Body of pancreas (tissue), 4 donors: ENCODE results near the gene SH3TC1. TPM values are rescaled to one million over a fixed set of nuclear protein-coding genes. Genes with fewer than 3 reads are reported as not detected.

Source experiments
- ATAC-seq: fragments of 150-250 bp; one replicate; pipeline ENCODE4 v1.9.1; 2016
- DNase-seq, 4 donors: peaks; one replicate each; pipeline ENCODE4 v3.0.0-alpha.2; 2019
- H3K27ac ChIP-seq, 4 donors: fragments of 200-600 bp; sonication (generic); 1 replicate in 3 of 4; 2 replicates in 1 of 4; pipeline versions ENCODE4 v1.5.1 to v1.6.1; 2016 to 2019; ENCODE audit warnings: mild to moderate bottlenecking in 1 of 4, mixed read lengths in 1 of 4, moderate library complexity in 1 of 4
- H3K27me3 ChIP-seq, 2 donors: fragments of 200-600 bp; sonication (generic); one replicate each; pipeline ENCODE4 v1.6.0; 2016; ENCODE audit warnings: mild to moderate bottlenecking in 1 of 2
- H3K36me3 ChIP-seq, 2 donors: fragments of 200-600 bp; sonication (generic); replicated peaks in 1 of 2; 2 replicates each; pipeline ENCODE4 v1.5.1; 2016; ENCODE audit warnings: low read depth in 2 of 2; ENCODE audit not compliant: insufficient read depth in 1 of 2
- H3K4me1 ChIP-seq: fragments of 200-600 bp; sonication (generic); one replicate; pipeline ENCODE4 v1.6.0; 2016
- H3K4me3 ChIP-seq, 2 donors: fragments of 200-600 bp; sonication (generic); 1 replicate in 1 of 2; 2 replicates in 1 of 2; pipeline ENCODE4 v1.5.1; 2016 to 2019
- H3K9me3 ChIP-seq, 3 donors: fragments of 200-600 bp; sonication (generic); 1 replicate in 2 of 3; 2 replicates in 1 of 3; pipeline ENCODE4 v1.5.1; 2016
- POLR2A ChIP-seq, 3 donors: fragments of 450-650 bp; IDR thresholded peaks; one replicate each; pipeline ENCODE4 v1.6.1; 2016; ENCODE audit warnings: antibody characterized with exemption in 3 of 3, mild to moderate bottlenecking in 2 of 3
- WGBS, 2 donors: methylation state at CpG; one replicate each; pipeline ENCODE4 v1.1.5; 2017; 5-methylcytosine and 5-hydroxymethylcytosine counted together
- intact Hi-C: fragments of 100-400 bp; cut with DNase I; formaldehyde crosslinking; loops from one replicate; pipeline ENCODE4 v1.15.1; 2023
- total RNA-seq, 2 donors: library from RNA; depleted of rRNA; stranded (reverse); fragments of >200 nt; gene quantifications; one replicate each; pipeline ENCODE4 v1.1.0, GENCODE V29; 2016
- TF ChIP-seq, protein P1 (sequence below), 7 experiments: fragments of 450-650 bp in 4 of 7; fragments of 200-600 bp in 3 of 7; sonication (generic) in 3 of 7; IDR thresholded peaks; one replicate each; pipeline ENCODE4 v1.5.1; 2016 to 2019; ENCODE audit warnings: antibody characterized with exemption in 7 of 7

SH3TC1 gene
- total RNA-seq, 2 donors from 2014 or later: 31.1 to 103 TPM

DNA sequence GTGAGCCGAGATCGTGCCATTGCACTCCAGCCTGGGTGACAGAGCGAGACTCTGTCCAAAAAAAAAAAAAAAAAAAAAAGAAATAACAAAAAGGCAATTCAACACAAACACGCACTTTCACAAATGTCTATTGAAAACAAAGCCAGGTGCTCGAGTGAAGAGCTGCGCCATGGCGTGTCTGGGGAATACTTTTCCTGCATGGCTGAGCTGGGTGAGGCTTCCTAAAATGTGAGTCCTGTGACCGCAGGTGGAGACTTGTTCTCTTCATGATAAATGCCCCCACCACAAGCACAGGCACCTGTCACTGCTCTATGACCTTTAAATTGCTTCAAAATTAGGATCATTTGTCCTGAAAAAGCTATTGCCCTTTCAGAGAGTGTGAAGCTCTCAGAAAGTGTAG is 36.5 kb upstream of the SH3TC1 start:
- H3K4me1 ChIP-seq: peaks cover 35% of the 10 kb centered on the region
- TF ChIP-seq, protein P1, sequence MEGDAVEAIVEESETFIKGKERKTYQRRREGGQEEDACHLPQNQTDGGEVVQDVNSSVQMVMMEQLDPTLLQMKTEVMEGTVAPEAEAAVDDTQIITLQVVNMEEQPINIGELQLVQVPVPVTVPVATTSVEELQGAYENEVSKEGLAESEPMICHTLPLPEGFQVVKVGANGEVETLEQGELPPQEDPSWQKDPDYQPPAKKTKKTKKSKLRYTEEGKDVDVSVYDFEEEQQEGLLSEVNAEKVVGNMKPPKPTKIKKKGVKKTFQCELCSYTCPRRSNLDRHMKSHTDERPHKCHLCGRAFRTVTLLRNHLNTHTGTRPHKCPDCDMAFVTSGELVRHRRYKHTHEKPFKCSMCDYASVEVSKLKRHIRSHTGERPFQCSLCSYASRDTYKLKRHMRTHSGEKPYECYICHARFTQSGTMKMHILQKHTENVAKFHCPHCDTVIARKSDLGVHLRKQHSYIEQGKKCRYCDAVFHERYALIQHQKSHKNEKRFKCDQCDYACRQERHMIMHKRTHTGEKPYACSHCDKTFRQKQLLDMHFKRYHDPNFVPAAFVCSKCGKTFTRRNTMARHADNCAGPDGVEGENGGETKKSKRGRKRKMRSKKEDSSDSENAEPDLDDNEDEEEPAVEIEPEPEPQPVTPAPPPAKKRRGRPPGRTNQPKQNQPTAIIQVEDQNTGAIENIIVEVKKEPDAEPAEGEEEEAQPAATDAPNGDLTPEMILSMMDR (IDR thresholded peaks at IDR 0.05): no peak
- no peak for TF ChIP-seq POLR2A (IDR thresholded peaks at IDR 0.05)
- intact Hi-C loops: no loop called here
- H3K4me3 ChIP-seq: no peak overlapping the region
- ATAC-seq (no peak), DNase-seq (no peak)
- H3K9me3 ChIP-seq: no peaks in the 10 kb centered on the region
- H3K27ac ChIP-seq: no peak overlapping the region
- H3K36me3 ChIP-seq: no peaks in the 10 kb centered on the region
- 90 to 93% methylated on average over 7 to 8 of the region's 8 CpGs for WGBS, 2 donors
- no peaks in the 10 kb centered on the region for H3K27me3 ChIP-seq

DNA sequence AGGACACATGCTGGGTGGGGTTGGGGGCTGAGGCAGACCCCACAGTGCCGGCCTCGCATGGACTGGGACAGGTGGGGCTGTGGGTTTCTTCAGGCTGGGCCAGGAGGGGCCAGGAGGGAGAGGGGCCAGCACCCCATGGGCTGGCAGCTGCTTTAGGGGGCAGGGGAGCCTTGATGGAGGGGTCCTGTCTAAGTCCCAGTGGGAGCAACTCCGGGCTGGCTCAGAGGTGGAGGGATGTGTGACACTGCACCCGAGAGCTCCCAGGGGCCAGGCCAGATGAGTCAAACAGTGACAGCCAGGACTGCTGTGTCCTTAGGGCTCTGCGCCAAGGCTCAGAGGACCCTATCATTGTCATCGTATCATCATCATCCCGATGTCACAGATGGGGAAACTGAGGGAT is 36.1 kb upstream of the SH3TC1 start:
- Histone ChIP-seq H3K9me3 (no peaks in the 10 kb centered on the region), H3K27ac (no peak overlapping the region), H3K27me3 (no peaks in the 10 kb centered on the region), H3K36me3 (no peaks in the 10 kb centered on the region), H3K4me1 (peaks cover 31% of the 10 kb centered on the region), H3K4me3 (no peak overlapping the region)
- intact Hi-C loops: no loop called here
- 79% methylated on average over 4 to 7 of the region's 7 CpGs for WGBS, 2 donors
- no peak for TF ChIP-seq POLR2A (IDR thresholded peaks at IDR 0.05)
- TF ChIP-seq, protein P1 (IDR thresholded peaks at IDR 0.05): no peak
- ATAC-seq: no peak
- no peak for DNase-seq

GRCh38 chr4:8163436-8164193 is 35.5 kb upstream of the SH3TC1 start:
- no peaks in the 10 kb centered on the region for H3K36me3 ChIP-seq
- no peaks in the 10 kb centered on the region for H3K9me3 ChIP-seq
- no peak for TF ChIP-seq POLR2A (IDR thresholded peaks at IDR 0.05)
- TF ChIP-seq, protein P1 (IDR thresholded peaks at IDR 0.05): no peak
- H3K4me1 ChIP-seq: peaks cover 29% of the 10 kb centered on the region
- no peak overlapping the region for H3K4me3 ChIP-seq
- DNase-seq (peak in 1 of 4 donors; percentile 30), ATAC-seq (peak; percentile 3)
- peak overlapping the region; percentile 31 to 73 (median 62) for H3K27ac ChIP-seq
- intact Hi-C loops: no loop called here
- WGBS, 2 donors: 34 to 68% methylated on average over 7 to 19 of the region's 19 CpGs
- no peaks in the 10 kb centered on the region for H3K27me3 ChIP-seq

GRCh38 chr4:8164194-8164565 is 34.9 kb upstream of the SH3TC1 start:
- Histone ChIP-seq H3K36me3 (no peaks in the 10 kb centered on the region), H3K27ac (peak overlapping the region; percentile 31 to 73 (median 62)), H3K4me3 (no peak overlapping the region), H3K4me1 (peaks cover 29% of the 10 kb centered on the region), H3K27me3 (no peaks in the 10 kb centered on the region), H3K9me3 (no peaks in the 10 kb centered on the region)
- TF ChIP-seq, protein P1 (IDR thresholded peaks at IDR 0.05): peak in 1 of 7 experiments; percentile 18
- no peak for TF ChIP-seq POLR2A (IDR thresholded peaks at IDR 0.05)
- peak; percentile 68 for ATAC-seq
- peak; percentile 52 to 81 (median 76) for DNase-seq
- intact Hi-C loops: no loop called here
- 35 to 44% methylated on average over 9 of the region's 9 CpGs for WGBS, 2 donors

DNA sequence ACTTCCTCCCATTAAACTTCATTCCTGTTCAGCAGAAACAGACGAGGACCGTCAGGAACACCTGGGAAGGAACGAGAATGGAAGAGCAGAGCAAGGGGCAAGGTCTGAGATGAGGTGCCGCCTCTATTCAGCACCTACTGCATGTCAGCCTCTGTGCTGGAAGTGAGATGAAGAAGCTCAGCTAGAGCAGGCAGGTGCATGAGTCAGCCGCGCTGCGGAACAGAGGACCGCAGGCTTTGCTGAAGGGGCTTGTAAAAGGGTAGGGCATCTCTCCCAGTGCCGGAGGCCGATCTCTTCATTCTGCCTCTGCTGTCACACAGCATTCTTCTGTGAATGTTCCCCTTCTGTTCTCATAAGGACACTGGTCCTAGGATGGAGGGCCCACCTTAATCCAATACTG is 34.4 kb upstream of the SH3TC1 start:
- intact Hi-C loops: no loop called here
- H3K4me3 ChIP-seq: no peak overlapping the region
- H3K9me3 ChIP-seq: no peaks in the 10 kb centered on the region
- ATAC-seq: no peak
- H3K27me3 ChIP-seq: no peaks in the 10 kb centered on the region
- H3K27ac ChIP-seq: peak overlapping the region in 3 of 4 donors; percentile 21 to 73 (median 69)
- DNase-seq: no peak
- no peaks in the 10 kb centered on the region for H3K36me3 ChIP-seq
- TF ChIP-seq, protein P1 (IDR thresholded peaks at IDR 0.05): no peak
- no peak for TF ChIP-seq POLR2A (IDR thresholded peaks at IDR 0.05)
- WGBS, 2 donors: 90 to 93% methylated on average over 10 of the region's 10 CpGs
- H3K4me1 ChIP-seq: peaks cover 24% of the 10 kb centered on the region
